BLaER1 (cell line): ENCODE measurements around the gene NTSR1.

ENCODE experiments used
- H3K27ac ChIP-seq: shearing (Covaris generic); formaldehyde crosslinking; 2 replicates; pipeline ENCODE4 v1.8.1; 2022
- H3K27me3 ChIP-seq: shearing (Covaris generic); formaldehyde crosslinking; 2 replicates; pipeline ENCODE4 v1.8.1; 2022
- H3K36me3 ChIP-seq: shearing (Covaris generic); formaldehyde crosslinking; 2 replicates; pipeline ENCODE4 v1.8.1; 2022
- H3K4me1 ChIP-seq: shearing (Covaris generic); formaldehyde crosslinking; 2 replicates; pipeline ENCODE4 v1.8.1; 2022
- H3K4me2 ChIP-seq: shearing (Covaris generic); formaldehyde crosslinking; 2 replicates; pipeline ENCODE4 v1.8.1; 2022
- H3K4me3 ChIP-seq: shearing (Covaris generic); formaldehyde crosslinking; 2 replicates; pipeline ENCODE4 v1.8.1; 2022
- H3K9ac ChIP-seq: shearing (Covaris generic); formaldehyde crosslinking; 2 replicates; pipeline ENCODE4 v1.8.1; 2022
- H3K9me3 ChIP-seq: shearing (Covaris generic); formaldehyde crosslinking; 2 replicates; pipeline ENCODE4 v1.8.1; 2022
- H4K20me1 ChIP-seq: shearing (Covaris generic); formaldehyde crosslinking; 2 replicates; pipeline ENCODE4 v1.8.1; 2022
- Cebpa-rat ChIP-seq: shearing (Covaris generic); IDR thresholded peaks from 2 replicates; pipeline ENCODE4 v1.8.1; 2022

Gene NTSR1

GRCh38 chr20:62772619-62772989 is 64.0 kb downstream of the NTSR1 start:
- Histone ChIP-seq H3K4me2 (peak overlapping the region; percentile 80), H3K9ac (0 out of 2 replicates have a peak overlapping the region, but pooled peaks have one; percentile 10), H3K27me3 (no peaks in the 10 kb centered on the region), H3K36me3 (no peaks in the 10 kb centered on the region), H3K9me3 (no peaks in the 10 kb centered on the region), H3K4me1 (peaks cover 98% of the 10 kb centered on the region), H4K20me1 (no peaks in the 10 kb centered on the region), H3K27ac (0 out of 2 replicates have a peak overlapping the region, but pooled peaks have one; percentile 13), H3K4me3 (no peak overlapping the region)
- no peak for TF ChIP-seq Cebpa-rat

- Histone ChIP-seq H3K27ac (no peak overlapping the region), H3K9ac (0 out of 2 replicates have a peak overlapping the region, but pooled peaks have one; percentile 10), H3K9me3 (no peaks in the 10 kb centered on the region), H3K27me3 (no peaks in the 10 kb centered on the region), H3K4me1 (peaks cover 98% of the 10 kb centered on the region), H4K20me1 (no peaks in the 10 kb centered on the region), H3K4me2 (peak overlapping the region; percentile 80), H3K36me3 (no peaks in the 10 kb centered on the region), H3K4me3 (no peak overlapping the region)
- 0 out of 2 replicates have a peak, but pooled peaks have one; percentile 27 for TF ChIP-seq Cebpa-rat
These were observed 64.6 kb downstream of the NTSR1 start for GRCh38 chr20:62772990-62773844.

GRCh38 chr20:62773845-62774714 is 65.4 kb downstream of the NTSR1 start:
- peaks cover 98% of the 10 kb centered on the region for H3K4me1 ChIP-seq
- H3K4me2 ChIP-seq = peak overlapping the region; percentile 80
- no peak for TF ChIP-seq Cebpa-rat
- peak overlapping the region; percentile 71; the same call in 1 of the 2 replicates for H3K27ac ChIP-seq
- H3K4me3 ChIP-seq = no peak overlapping the region
- 0 out of 2 replicates have a peak overlapping the region, but pooled peaks have one; percentile 15 for H3K9ac ChIP-seq
- H3K9me3 ChIP-seq = no peaks in the 10 kb centered on the region
- H3K27me3 ChIP-seq = no peaks in the 10 kb centered on the region
- H3K36me3 ChIP-seq = no peaks in the 10 kb centered on the region
- H4K20me1 ChIP-seq = no peaks in the 10 kb centered on the region

GRCh38 chr20:62774762-62775161 is 66.1 kb downstream of the NTSR1 start:
- Histone ChIP-seq H3K4me2 (peak overlapping the region; percentile 80), H3K4me3 (no peak overlapping the region), H3K27ac (peak overlapping the region; percentile 71), H4K20me1 (no peaks in the 10 kb centered on the region), H3K9me3 (no peaks in the 10 kb centered on the region), H3K4me1 (peaks cover 98% of the 10 kb centered on the region), H3K27me3 (no peaks in the 10 kb centered on the region), H3K36me3 (no peaks in the 10 kb centered on the region), H3K9ac (0 out of 2 replicates have a peak overlapping the region, but pooled peaks have one; percentile 27)
- no peak for TF ChIP-seq Cebpa-rat

GRCh38 chr20:62775206-62775605 is 66.6 kb downstream of the NTSR1 start:
- peaks cover 98% of the 10 kb centered on the region for H3K4me1 ChIP-seq
- H4K20me1 ChIP-seq = no peaks in the 10 kb centered on the region
- no peaks in the 10 kb centered on the region for H3K27me3 ChIP-seq
- peak overlapping the region; percentile 71 for H3K27ac ChIP-seq
- H3K4me2 ChIP-seq = peak overlapping the region; percentile 80
- H3K9me3 ChIP-seq = no peaks in the 10 kb centered on the region
- peak overlapping the region; percentile 27; the same call in 1 of the 2 replicates for H3K9ac ChIP-seq
- no peaks in the 10 kb centered on the region for H3K36me3 ChIP-seq
- TF ChIP-seq Cebpa-rat = no peak
- H3K4me3 ChIP-seq = no peak overlapping the region

- peak overlapping the region; percentile 71 for H3K27ac ChIP-seq
- peak overlapping the region; percentile 46 for H3K4me3 ChIP-seq
- peaks cover 98% of the 10 kb centered on the region for H3K4me1 ChIP-seq
- H4K20me1 ChIP-seq = no peaks in the 10 kb centered on the region
- no peak for TF ChIP-seq Cebpa-rat
- H3K4me2 ChIP-seq = peak overlapping the region; percentile 80
- no peaks in the 10 kb centered on the region for H3K9me3 ChIP-seq
- no peak overlapping the region; the same call in 1 of the 2 replicates for H3K9ac ChIP-seq
- no peaks in the 10 kb centered on the region for H3K27me3 ChIP-seq
- H3K36me3 ChIP-seq = no peaks in the 10 kb centered on the region
These were observed 67.5 kb downstream of the NTSR1 start for GRCh38 chr20:62776035-62776691.

GRCh38 chr20:62776692-62777527 is 68.3 kb downstream of the NTSR1 start:
- Histone ChIP-seq H3K4me3 (peak overlapping the region; percentile 46), H3K9me3 (no peaks in the 10 kb centered on the region), H3K36me3 (no peaks in the 10 kb centered on the region), H3K9ac (no peak overlapping the region), H3K27ac (peak overlapping the region; percentile 71), H3K27me3 (no peaks in the 10 kb centered on the region), H3K4me1 (peaks cover 98% of the 10 kb centered on the region), H4K20me1 (no peaks in the 10 kb centered on the region), H3K4me2 (peak overlapping the region; percentile 80)
- no peak for TF ChIP-seq Cebpa-rat

- H4K20me1 ChIP-seq = no peaks in the 10 kb centered on the region
- no peaks in the 10 kb centered on the region for H3K27me3 ChIP-seq
- H3K27ac ChIP-seq = peak overlapping the region; percentile 67
- H3K4me3 ChIP-seq = no peak overlapping the region
- no peak for TF ChIP-seq Cebpa-rat
- no peaks in the 10 kb centered on the region for H3K9me3 ChIP-seq
- no peak overlapping the region for H3K9ac ChIP-seq
- peak overlapping the region; percentile 72 for H3K4me2 ChIP-seq
- H3K4me1 ChIP-seq = peaks cover 98% of the 10 kb centered on the region
- H3K36me3 ChIP-seq = no peaks in the 10 kb centered on the region
These were observed 68.8 kb downstream of the NTSR1 start for GRCh38 chr20:62777528-62777830.
